HG02885 (cell line): ENCODE data around the gene PARM1.
"Not testable (repeated sequence)": the region's sequence is repeated elsewhere in the genome, so short reads cannot be mapped to it uniquely, and the experiment has no call there.

Experiments
- ATAC-seq: cut with Tn5 transposase; IDR thresholded peaks from one replicate; pipeline ENCODE4 v1.9.1; 2021; ENCODE audit warnings: mild to moderate bottlenecking; ENCODE audit not compliant: unreplicated experiment, poor library complexity

PARM1 gene

DNA sequence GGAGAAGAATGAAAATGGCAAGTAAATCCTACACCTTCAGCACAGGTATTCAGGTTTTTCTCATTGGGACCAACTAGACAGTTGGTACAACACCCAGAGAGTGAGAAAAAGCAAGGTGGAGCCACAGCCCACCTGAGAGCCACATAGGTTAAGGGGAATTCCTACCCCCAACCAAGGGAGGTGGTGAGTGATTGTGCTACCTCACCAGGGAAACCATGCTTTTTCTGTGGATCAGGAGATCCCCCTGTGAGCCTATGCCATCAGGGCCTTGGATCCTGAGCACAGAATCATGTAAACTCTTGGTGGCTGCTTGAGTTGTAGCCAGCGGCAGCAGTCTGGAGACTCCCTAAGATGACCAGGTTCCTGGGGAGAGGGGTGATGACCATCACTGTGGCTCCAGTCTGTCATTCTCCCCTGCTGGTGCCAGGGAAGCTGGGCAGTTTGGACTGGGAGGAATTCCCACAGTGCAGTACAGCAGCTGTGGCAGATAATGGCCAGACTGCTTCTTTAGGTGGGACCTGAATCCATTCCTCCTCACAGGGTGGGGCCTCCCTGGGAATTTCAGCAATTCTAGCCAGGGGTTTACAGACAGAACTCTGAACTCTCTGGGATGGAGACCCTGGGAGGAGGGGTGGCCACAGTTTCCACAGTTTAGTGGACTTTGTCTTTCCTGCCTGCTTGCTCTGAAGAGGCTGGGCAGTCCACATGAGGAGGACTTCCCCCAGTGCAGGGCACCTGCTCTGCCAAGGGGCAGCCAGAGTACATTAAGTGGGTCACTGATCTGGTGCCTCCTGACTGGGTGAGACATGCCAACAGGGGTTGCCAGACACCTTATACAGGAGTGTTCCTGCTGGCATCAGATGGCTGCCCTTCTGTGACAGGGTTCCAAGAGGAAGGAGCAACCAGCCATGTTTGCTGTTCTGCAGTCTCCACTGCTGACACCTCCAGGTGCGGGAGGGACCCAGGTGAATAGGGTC lies 43.2 kb downstream of the PARM1 start:
- no peak for ATAC-seq

DNA sequence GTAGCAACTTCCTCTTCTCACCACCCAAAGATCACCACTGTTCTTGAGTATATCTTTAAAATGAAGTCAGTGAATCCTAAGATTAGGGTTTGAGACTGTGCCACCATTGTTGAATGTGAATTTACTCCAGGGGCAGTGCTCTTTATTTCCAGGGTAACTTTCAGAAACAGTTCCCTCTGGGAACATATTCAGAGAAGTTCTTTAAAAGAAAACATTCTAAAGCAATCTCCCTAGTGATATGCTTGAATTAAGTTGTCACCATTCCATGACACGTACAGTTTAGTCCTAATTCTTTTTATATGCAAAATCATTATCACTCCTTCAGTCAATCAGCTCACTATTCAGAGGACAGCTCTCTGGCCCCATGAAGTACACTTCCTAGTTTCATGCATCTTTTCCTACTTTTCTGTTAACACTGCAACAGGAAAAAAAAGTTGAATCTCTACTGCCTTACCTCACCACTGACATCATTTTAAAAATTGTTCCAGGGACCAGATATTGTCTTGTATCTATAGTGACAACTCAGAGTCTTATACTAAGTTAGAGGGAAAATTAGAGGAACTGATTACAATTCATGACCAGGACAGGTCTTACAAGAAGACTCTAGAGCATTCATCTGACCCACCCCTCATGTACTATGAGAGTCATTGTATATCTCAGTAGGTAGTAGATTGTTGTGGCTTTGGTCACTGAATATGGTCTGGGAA lies 49.8 kb downstream of the PARM1 start:
- ATAC-seq, result no peak

DNA sequence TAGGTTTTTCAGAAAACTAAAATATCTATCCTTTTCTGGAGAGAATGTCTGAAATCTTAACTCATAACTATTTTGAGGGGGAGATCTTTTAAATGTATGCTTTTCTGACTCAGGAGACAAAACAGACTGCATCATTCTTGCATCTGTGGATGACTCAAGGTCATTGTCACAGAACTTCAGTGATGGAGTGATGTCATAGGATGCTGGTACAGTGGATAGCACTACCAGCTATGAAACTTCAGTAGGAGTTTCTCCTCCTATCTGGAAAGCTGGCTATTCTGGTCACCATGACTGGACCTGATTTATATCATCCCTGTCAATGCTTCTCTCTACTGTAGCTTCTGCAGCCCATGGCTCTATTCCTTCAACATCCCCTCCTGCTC lies 50.3 kb downstream of the PARM1 start:
- ATAC-seq, result no peak

DNA sequence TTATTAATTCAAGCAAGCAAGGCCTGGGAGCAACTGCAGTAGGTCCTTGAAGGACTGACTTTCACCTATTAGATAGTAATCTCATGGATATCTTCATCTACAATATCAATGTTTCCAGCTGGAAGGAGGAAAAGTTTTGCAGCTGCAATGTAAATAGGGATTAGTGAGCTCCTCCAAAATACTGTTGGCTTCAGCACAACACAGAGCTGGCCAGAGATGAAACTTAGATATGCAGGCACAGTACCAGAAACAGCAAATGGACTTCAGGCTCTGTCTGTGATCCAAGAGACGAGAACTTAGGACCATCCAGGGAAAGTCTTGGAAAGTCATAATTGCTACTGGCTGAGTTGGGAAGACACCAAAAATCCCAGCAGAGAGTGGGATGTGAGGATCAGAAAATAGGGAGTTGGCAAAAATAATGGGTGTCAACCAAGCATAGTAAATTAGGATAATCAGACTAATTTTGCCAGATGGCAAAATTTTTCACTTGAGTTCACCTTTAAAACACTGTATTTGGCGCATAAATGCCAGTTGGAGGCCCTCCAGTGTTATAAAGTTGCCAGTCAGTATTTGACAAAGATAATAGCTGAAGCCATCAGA lies 57.5 kb downstream of the PARM1 start:
- no peak for ATAC-seq

DNA sequence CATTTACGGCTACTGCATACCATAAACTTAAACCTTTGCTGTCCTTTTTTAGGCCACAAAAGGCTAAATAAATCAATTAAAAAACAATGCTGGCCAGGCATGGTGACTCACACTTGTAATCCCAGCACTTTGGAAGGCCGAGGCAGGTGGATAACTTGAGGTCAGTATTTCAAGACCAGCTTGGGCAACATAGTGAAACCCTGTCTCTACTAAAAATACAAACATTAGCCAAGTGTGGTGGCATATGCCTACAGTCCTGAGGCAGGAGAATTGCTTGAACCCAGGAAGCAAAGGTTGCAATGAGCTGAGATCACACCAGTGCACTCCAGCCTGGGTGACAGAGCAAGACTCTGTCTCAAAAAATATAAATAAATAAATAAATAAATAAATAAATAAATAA lies 61.5 kb downstream of the PARM1 start:
- not testable (repeated sequence) for ATAC-seq

DNA sequence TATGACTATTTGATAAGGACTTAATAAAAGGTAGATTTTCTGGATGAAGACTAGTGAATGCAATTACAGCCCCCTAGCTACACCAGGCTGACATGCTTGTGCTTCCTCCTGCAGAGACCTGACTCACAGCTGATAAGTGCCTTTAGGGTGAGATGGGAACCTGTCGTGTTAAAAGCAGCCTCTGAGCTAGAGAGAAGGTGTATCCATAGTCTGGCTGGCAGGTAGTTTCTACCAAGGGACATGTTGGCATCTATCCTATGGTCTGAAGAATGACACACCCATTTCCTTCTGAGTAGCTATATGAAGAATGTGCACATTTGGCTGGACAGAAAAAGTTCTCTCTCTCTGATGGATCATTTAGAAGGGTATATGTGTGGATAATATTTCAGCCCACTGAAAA lies 64.1 kb downstream of the PARM1 start:
- no peak for ATAC-seq

DNA sequence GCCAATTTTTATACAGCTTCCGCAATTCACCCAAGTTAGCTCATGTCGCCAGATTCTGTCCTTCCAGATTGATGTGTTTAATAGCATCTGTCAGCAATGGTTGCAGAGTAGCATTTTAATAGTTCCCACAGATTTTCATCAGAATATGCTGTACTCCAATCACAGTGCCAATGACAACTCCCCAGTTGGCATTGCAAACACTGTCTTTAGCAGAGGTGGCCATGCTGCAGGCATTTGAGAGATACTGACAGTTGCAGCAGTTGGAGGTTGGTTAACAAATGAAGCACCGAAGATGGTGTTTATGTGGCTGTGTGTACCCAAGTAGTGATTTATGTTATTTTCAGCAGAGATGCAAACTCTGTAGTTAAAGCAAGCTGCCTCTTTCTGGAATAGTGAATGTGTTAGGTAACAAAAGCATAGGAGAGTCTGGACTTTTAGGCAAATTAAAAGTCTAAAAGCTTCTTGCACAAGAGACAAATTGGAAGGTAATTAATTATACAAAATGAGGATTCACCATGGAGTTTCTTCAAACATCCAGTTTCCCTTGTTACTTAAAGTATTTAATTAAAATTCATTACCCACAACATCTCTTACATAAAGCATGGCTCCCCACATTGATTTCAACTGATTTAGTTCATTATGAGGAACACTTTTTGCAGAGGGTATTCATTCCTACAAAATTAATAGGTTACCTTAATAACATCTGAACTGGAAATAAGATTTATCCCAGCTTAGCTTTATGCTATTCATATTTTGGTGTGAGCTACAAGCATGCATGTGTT lies 65.2 kb downstream of the PARM1 start:
- no peak for ATAC-seq

DNA sequence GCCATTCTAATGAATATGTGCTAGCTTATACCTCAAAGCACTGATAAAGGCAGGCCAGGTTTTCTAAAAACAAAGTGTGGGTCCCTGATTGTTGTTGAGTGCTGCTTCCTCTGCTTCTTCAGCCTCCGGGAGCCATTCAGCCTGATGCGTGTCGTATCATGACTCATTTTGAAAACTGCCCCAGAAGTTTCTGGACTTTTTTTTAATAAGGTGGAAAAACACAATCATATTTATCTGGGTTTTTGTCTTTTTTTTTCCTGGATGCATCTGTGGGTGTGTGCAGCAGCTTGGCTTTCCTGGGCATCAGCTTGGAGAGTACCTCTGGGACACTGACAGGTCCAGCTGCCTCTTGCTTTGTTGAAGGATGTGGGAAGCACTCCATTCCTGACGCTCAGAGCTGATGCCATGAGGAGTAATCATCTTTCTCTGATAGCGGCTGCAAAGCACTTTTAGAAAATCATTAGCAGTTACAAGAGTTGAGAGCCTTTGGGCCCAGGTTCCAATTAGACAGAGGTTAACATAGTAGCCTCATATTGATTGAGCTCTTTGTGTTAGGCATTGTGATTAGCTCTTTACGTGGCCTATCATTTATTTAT lies 66.9 kb downstream of the PARM1 start:
- ATAC-seq, result no peak

DNA sequence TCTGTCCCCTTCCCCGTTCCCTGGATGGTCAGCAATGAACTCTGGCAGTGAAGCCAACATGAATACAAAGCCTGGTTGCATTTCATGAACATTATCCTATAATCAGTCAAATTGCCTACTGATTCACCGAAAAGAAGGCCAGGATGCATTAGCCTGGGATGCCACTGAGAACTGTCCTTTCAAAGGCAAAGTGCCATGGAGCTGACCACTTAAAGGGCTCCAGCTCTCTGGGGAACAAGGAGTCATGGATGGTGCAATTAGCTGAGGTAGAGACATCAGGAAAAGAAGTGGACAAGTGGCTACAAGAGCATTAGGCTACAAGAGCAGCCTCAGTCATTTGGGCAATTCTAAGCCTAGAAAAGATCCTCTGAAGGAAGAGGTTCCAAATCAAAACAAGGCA lies 69.0 kb downstream of the PARM1 start:
- ATAC-seq, result no peak

DNA sequence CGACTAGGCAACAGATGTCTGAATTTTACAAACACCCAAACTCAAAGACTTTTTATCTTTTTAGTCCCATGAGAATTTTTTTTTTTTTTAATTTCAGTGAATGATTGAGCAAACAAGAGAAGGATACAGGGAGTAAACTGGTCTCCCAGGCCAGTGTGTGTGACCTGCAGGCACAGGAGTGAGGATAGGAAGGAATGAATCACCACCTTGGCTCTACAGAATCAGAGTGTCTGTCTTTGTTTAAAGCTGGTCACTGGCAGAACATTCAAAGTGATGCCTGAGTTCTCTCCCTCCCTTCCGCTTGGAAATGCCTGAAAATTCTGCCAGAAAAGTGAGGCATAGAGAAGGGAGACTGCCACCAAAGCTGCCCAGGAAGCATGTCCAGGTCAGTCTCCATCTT lies 69.5 kb downstream of the PARM1 start:
- no peak for ATAC-seq

DNA sequence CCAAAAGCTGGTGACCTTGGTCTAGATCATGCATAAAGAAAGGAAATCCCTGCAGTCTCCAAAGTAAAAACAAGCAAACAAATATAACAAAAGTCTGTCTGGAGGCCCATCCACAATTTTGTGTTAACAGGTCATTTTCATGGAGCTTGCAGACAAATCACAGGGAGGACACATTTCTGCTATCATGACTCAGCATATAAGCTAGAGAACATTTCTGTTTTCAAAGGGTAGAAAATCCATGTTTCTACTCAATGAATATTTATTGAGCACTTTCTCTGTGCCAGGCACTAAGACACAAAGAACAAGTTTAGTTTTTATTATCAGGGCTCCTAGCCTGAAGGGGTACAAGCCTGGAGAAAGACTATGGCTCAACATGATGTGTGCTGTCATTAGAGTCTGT lies 71.1 kb downstream of the PARM1 start:
- no peak for ATAC-seq

DNA sequence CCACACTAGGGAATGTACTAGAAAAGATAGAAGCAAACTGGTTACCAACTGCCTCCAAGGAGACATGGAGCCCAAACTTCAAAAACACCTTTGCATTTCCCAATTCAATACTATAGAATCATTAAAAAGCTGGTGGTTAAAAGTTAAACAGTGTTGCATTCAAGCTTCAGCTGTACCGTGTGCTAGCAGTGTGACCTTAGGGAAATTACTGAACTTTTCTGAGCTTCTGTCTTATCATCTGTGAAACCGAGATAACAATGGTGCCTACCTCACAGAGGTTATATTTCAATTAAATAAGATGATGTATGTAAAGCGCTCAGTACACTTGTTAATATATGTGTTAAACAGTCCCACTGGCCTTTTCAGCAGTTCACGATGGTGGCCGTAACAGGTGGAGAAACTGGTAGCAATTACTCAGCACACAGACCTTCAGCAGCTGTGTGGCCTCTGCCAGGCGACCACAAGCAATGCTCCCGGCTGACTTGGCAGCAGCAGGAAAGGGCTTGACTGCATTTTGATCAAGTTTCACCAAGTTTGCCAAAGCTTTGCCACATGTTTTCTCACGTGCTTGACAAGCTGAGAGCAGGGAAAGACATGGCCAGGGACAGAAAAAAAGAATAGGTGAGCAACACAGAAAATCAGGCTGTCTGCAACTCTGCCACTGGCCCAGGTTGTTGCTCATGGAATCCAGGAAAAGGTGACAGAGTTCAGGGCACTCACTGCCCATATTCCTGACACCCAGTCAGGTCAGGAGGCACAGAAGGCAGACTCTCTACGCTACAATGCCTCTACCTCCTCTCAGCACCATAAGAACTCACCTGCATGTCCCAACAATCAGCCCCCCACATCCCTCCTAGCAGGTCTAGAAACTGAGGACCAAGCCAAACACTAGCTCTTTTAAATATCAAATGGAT lies 72.1 kb downstream of the PARM1 start:
- no peak for ATAC-seq

DNA sequence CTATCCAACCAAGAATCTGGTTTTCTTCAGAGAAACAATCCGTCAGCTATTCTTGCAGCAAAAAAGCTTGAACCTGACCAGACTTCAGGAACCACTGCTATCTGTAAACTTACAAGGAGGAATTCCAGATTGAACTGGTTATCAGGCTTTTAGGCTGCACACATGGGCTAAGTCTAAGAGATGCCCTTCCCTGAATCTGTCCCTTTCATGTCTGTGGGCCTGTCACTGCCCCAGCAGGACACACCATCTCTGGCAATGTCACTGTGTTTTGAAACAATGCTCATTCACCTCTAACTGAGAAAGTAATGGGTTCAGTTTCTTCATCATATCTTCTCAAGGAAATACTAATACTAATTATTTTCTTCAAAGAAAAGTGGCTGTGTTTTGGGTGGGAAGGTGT lies 72.8 kb downstream of the PARM1 start:
- ATAC-seq, result no peak

DNA sequence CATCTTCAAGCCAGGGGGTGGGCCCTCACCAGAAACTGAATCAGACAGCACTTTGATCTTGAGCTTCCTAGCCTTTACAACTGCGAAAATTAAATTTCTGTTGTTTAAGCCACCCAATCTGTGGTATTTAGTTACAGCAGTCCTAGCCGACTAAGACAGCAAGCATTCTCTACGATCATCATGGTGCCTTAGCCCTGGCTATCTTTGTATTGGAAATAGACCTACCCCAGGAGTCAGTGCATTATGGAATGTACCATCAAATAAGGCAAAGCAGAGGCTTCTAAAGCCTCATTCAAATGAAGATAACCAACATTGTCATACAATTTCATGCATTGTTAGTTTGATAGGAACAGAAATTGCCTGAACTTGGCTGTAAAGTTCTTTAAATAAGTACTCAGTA lies 75.0 kb downstream of the PARM1 start:
- ATAC-seq, result no peak

DNA sequence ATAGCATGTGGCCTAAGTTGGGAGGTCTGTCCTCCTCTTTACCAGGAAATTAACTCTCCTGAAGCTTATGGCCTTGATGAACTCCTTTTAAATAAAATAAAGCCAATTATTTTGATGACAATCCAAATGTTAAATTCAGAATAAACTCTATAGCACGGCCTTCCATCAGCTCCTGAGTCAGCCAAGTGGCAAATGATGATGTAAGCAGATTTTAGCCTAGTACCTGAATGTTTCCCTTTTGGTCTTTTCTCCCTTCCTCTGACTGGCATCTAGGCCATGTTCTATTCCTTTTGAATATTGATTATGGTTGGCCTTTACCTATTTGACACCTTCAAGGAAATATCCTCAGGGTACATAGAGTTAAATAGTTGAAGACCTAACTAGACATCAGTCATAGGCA lies 76.2 kb downstream of the PARM1 start:
- no peak for ATAC-seq

DNA sequence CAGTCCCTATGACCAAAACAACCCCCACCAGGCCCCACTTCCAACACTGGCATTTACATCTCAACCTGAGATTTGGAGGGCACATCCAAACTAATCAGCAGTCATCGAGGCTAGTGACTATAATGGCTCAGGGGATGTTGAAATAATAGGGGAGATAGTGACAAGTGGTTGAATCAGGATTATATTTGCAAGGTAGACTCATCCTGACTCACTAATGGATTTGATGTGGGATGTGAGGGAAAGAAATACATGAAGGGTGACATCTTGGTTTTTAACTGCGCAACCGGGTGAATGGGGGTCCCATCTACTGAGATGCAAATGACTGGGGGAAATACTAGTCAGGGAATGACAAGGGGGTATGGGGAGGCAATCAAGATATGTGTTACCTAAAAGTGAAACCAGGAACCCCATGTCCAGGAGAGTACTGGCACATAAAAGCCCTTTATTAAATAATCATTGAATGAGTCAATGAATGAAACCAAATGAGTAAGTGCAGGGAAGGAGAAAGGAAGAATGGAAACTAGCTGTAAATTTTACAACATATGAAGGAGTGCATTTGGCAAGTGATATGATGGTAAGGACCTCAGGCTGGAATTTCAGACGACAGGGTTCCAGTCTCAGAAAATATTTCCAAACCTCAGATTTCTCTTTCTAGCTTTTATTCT lies 78.3 kb downstream of the PARM1 start:
- no peak for ATAC-seq

DNA sequence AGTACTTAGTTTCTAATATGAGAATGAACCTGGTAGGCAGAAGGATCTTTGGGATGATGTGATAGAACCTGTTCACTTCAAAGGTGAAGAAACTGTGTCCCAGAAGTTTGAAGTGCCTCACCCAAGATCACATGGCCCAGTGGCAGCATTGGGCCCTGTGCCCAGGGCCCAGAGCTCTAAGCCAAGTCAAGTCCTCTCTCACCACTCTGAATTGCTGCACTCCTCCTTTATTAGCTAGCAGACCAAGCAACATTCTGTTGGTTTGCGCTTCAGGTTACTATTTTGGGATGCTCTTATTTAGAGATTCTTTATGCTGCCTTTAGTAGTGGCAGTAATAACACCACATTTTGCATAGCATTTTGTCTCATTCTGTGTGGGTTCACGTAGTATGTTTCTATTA lies 82.7 kb downstream of the PARM1 start:
- no peak for ATAC-seq

DNA sequence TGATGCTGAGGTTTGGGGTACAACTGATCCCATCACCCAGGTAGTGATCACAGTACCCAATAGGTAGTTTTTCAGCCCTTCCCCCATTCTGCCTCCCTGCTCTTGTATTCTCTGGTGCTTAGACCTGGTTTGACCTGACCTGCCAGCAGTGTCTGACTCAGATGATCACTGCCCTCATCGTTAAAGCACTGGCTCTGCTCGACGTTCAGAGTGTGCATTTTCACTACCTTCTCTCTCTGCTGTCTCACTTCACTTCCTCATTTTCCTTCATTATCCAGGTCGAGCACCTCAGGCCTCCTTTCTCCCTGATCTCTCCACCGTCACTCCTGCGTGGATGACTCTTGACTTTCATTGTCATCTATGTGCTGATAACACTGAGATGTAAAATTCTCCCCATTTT lies 83.6 kb downstream of the PARM1 start:
- ATAC-seq, result no peak
